Mesendoderm (in vitro differentiated cells): ENCODE measurements around the gene CUL4A.

Source experiments
- DNase-seq: peaks from one replicate; pipeline ENCODE4 v3.0.0; 2013
- H2AK5ac ChIP-seq: 2 replicates; pipeline ENCODE4 v1.6.1; 2013; ENCODE audit warnings: low read length, inconsistent platforms
- H2BK120ac ChIP-seq: 2 replicates; pipeline ENCODE4 v1.6.1; 2013; ENCODE audit warnings: low read depth, mild to moderate bottlenecking, low read length, moderate library complexity, mixed read lengths
- H2BK15ac ChIP-seq: replicated peaks from 2 replicates; pipeline ENCODE4 v1.6.1; 2013; ENCODE audit warnings: low read depth, mild to moderate bottlenecking, moderate library complexity
- H2BK5ac ChIP-seq: 2 replicates; pipeline ENCODE4 v1.6.1; 2013; ENCODE audit warnings: low read length, inconsistent platforms
- H3K18ac ChIP-seq: 2 replicates; pipeline ENCODE4 v1.6.1; 2013; ENCODE audit warnings: mild to moderate bottlenecking, low read length, mixed read lengths
- H3K23ac ChIP-seq: one replicate; pipeline ENCODE4 v1.6.1; 2013; ENCODE audit warnings: low read length
- H3K27ac ChIP-seq: 2 replicates; pipeline ENCODE4 v1.5.1; 2013; ENCODE audit warnings: low read depth, mild to moderate bottlenecking, inconsistent platforms, low read length, moderate library complexity
- H3K27me3 ChIP-seq: 2 replicates; pipeline ENCODE4 v1.6.1; 2013; ENCODE audit warnings: low read length, control low read depth, mild to moderate bottlenecking, inconsistent platforms; ENCODE audit not compliant: insufficient read depth, poor library complexity
- H3K36me3 ChIP-seq: 2 replicates; pipeline ENCODE4 v1.6.1; 2013; ENCODE audit warnings: low read length, inconsistent platforms; ENCODE audit not compliant: control insufficient read depth, insufficient read depth
- H3K4ac ChIP-seq: one replicate; pipeline ENCODE4 v1.6.1; 2013; ENCODE audit warnings: low read depth, mild to moderate bottlenecking, low read length, moderate library complexity
- H3K4me1 ChIP-seq: 2 replicates; pipeline ENCODE4 v1.6.1; 2013; ENCODE audit warnings: low read depth, low read length, inconsistent platforms; ENCODE audit not compliant: control insufficient read depth
- H3K4me2 ChIP-seq: 2 replicates; pipeline ENCODE4 v1.6.1; 2013; ENCODE audit warnings: low read length
- H3K4me3 ChIP-seq: 2 replicates; pipeline ENCODE4 v1.5.1; 2013; ENCODE audit warnings: mild to moderate bottlenecking, low read length
- H3K56ac ChIP-seq: one replicate; pipeline ENCODE4 v1.6.1; 2013; ENCODE audit warnings: low read length
- H3K79me1 ChIP-seq: 2 replicates; pipeline ENCODE4 v1.6.1; 2013; ENCODE audit warnings: low read length, inconsistent platforms
- H3K79me2 ChIP-seq: 2 replicates; pipeline ENCODE4 v1.6.1; 2013; ENCODE audit warnings: mild to moderate bottlenecking, low read length; ENCODE audit not compliant: control insufficient read depth, insufficient read depth
- H3K9ac ChIP-seq: 2 replicates; pipeline ENCODE4 v1.6.1; 2013; ENCODE audit warnings: low read length, inconsistent platforms
- H4K5ac ChIP-seq: one replicate; pipeline ENCODE4 v1.6.1; 2013; ENCODE audit warnings: low read length
- H4K8ac ChIP-seq: one replicate; pipeline ENCODE4 v1.6.1; 2013; ENCODE audit warnings: low read depth, mild to moderate bottlenecking, control low read depth, low read length, moderate library complexity
- WGBS: extraction: QIAGEN DNeasy Blood & Tissue Kit; methylation state at CpG from one replicate; pipeline ENCODE4 v1.1.7; 2013; ENCODE audit warnings: low lambda C conversion rate, missing lambda C conversion rate; ENCODE audit not compliant: insufficient coverage; ENCODE audit errors: extremely low coverage; 5-methylcytosine and 5-hydroxymethylcytosine counted together

CUL4A gene

GRCh38 chr13:113196970-113197737, 12.3 kb upstream of the CUL4A start:
- peaks cover 19% of the 10 kb centered on the region for H3K79me2 ChIP-seq
- no peak overlapping the region for H3K23ac ChIP-seq
- peaks cover 9% of the 10 kb centered on the region for H3K36me3 ChIP-seq
- no peak overlapping the region for H3K4me3 ChIP-seq
- H3K27ac ChIP-seq = no peak overlapping the region
- no peak overlapping the region for H3K4ac ChIP-seq
- H3K4me2 ChIP-seq = no peak overlapping the region
- H3K27me3 ChIP-seq = no peaks in the 10 kb centered on the region
- no peak overlapping the region for H2BK15ac ChIP-seq
- no peak overlapping the region for H3K9ac ChIP-seq
- WGBS = no CpG with 5 or more reads among the region's 9 CpGs
- H2BK5ac ChIP-seq = no peak overlapping the region
- no peak overlapping the region for H2BK120ac ChIP-seq
- peaks cover 7% of the 10 kb centered on the region for H3K79me1 ChIP-seq
- H3K4me1 ChIP-seq = no peaks in the 10 kb centered on the region
- no peak overlapping the region for H3K56ac ChIP-seq
- no peak overlapping the region for H3K18ac ChIP-seq
- H4K8ac ChIP-seq = no peak overlapping the region
- no peak overlapping the region for H4K5ac ChIP-seq
- no peak for DNase-seq
- no peak overlapping the region for H2AK5ac ChIP-seq

- Histone ChIP-seq H2AK5ac (no peak overlapping the region), H2BK120ac (no peak overlapping the region), H3K4me1 (no peaks in the 10 kb centered on the region), H3K4me3 (no peak overlapping the region), H4K8ac (no peak overlapping the region), H3K27me3 (no peaks in the 10 kb centered on the region), H3K18ac (no peak overlapping the region), H3K4me2 (no peak overlapping the region), H4K5ac (no peak overlapping the region), H3K79me2 (peaks cover 62% of the 10 kb centered on the region), H3K79me1 (peaks cover 12% of the 10 kb centered on the region), H3K36me3 (peaks cover 8% of the 10 kb centered on the region), H3K23ac (no peak overlapping the region), H3K27ac (no peak overlapping the region), H2BK5ac (no peak overlapping the region), H3K56ac (no peak overlapping the region), H3K4ac (no peak overlapping the region), H2BK15ac (no peak overlapping the region), H3K9ac (no peak overlapping the region)
- DNase-seq = no peak
- WGBS = no CpG with 5 or more reads among the region's 2 CpGs
Measured at GRCh38 chr13:113201815-113202214, 7.6 kb upstream of the CUL4A start.

DNA sequence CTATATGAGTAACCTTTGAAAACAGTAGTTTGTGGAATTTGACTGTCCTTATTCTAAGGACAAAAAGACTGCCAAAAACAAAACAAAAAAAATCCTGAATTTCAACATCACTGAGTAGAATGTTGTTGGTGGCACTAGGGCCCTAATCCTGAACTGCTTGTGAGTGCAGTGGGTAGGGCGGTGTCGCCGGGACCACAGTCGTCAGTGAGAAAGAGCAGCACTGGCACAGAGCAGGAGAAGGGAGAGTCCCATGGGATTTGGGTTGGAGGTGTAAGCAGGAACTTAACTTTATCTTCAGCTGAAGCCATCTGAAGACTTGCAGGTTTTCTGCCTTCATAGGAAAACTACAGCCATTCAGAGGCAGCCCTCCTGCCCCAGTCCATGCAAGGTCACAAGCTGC, 6.5 kb upstream of the CUL4A start:
- no peak for DNase-seq
- peaks cover 1% of the 10 kb centered on the region for H3K36me3 ChIP-seq
- no peak overlapping the region for H2BK15ac ChIP-seq
- no peak overlapping the region for H3K18ac ChIP-seq
- H2AK5ac ChIP-seq = no peak overlapping the region
- H3K23ac ChIP-seq = no peak overlapping the region
- no peak overlapping the region for H3K9ac ChIP-seq
- no peak overlapping the region for H4K5ac ChIP-seq
- no peak overlapping the region for H3K4me2 ChIP-seq
- H3K4ac ChIP-seq = no peak overlapping the region
- peaks cover 71% of the 10 kb centered on the region for H3K79me2 ChIP-seq
- H3K4me1 ChIP-seq = no peaks in the 10 kb centered on the region
- no peak overlapping the region for H4K8ac ChIP-seq
- peaks cover 12% of the 10 kb centered on the region for H3K79me1 ChIP-seq
- no peak overlapping the region for H3K4me3 ChIP-seq
- no peak overlapping the region for H3K27ac ChIP-seq
- H3K56ac ChIP-seq = no peak overlapping the region
- H2BK120ac ChIP-seq = no peak overlapping the region
- no CpG with 5 or more reads among the region's 4 CpGs for WGBS
- no peaks in the 10 kb centered on the region for H3K27me3 ChIP-seq
- H2BK5ac ChIP-seq = no peak overlapping the region

- Histone ChIP-seq H3K56ac (no peak overlapping the region), H4K5ac (no peak overlapping the region), H3K36me3 (peaks cover 1% of the 10 kb centered on the region), H3K27ac (no peak overlapping the region), H2BK5ac (no peak overlapping the region), H4K8ac (no peak overlapping the region), H3K18ac (no peak overlapping the region), H3K27me3 (no peaks in the 10 kb centered on the region), H3K9ac (no peak overlapping the region), H3K4me3 (no peak overlapping the region), H2BK120ac (no peak overlapping the region), H3K79me1 (peaks cover 12% of the 10 kb centered on the region), H2BK15ac (no peak overlapping the region), H2AK5ac (no peak overlapping the region), H3K4me2 (no peak overlapping the region), H3K4ac (no peak overlapping the region), H3K23ac (no peak overlapping the region), H3K4me1 (no peaks in the 10 kb centered on the region), H3K79me2 (peaks cover 74% of the 10 kb centered on the region)
- DNase-seq = no peak
- no CpG with 5 or more reads among the region's 12 CpGs for WGBS
Measured at GRCh38 chr13:113203507-113204377, 5.7 kb upstream of the CUL4A start.

GRCh38 chr13:113204378-113204734, 5.1 kb upstream of the CUL4A start:
- no peak overlapping the region for H3K4me2 ChIP-seq
- DNase-seq = no peak
- no peak overlapping the region for H2BK15ac ChIP-seq
- WGBS = no CpG with 5 or more reads among the region's 5 CpGs
- no peak overlapping the region for H2BK120ac ChIP-seq
- H4K8ac ChIP-seq = no peak overlapping the region
- H3K18ac ChIP-seq = no peak overlapping the region
- H3K36me3 ChIP-seq = peaks cover 1% of the 10 kb centered on the region
- no peak overlapping the region for H3K4me3 ChIP-seq
- no peak overlapping the region for H3K23ac ChIP-seq
- H2AK5ac ChIP-seq = no peak overlapping the region
- H3K79me1 ChIP-seq = peaks cover 12% of the 10 kb centered on the region
- H3K56ac ChIP-seq = no peak overlapping the region
- no peaks in the 10 kb centered on the region for H3K4me1 ChIP-seq
- no peaks in the 10 kb centered on the region for H3K27me3 ChIP-seq
- H3K4ac ChIP-seq = no peak overlapping the region
- H4K5ac ChIP-seq = no peak overlapping the region
- H2BK5ac ChIP-seq = no peak overlapping the region
- no peak overlapping the region for H3K27ac ChIP-seq
- peaks cover 73% of the 10 kb centered on the region for H3K79me2 ChIP-seq
- no peak overlapping the region for H3K9ac ChIP-seq
